ENCODE data around the gene LRRIQ4.

Gene LRRIQ4

GRCh38 chr3:169809230-169809795 lies 3.4 kb upstream of the LRRIQ4 start:
- in situ Hi-C loops (cut with MboI; ENCODE audit: low sequenced_read_pairs), result no loop called here

GRCh38 chr3:169811631-169812331 lies 889 bp upstream of the LRRIQ4 start:
- in situ Hi-C loops (cut with MboI; ENCODE audit: low sequenced_read_pairs), result no loop called here

- in situ Hi-C loops (cut with MboI; ENCODE audit: low sequenced_read_pairs), result no loop called here
Observed at GRCh38 chr3:169813278-169813677, 608 bp downstream of the LRRIQ4 start.

GRCh38 chr3:169813757-169814517 lies 1.3 kb downstream of the LRRIQ4 start:
- in situ Hi-C loops (cut with MboI; ENCODE audit: low sequenced_read_pairs), result no loop called here

DNA sequence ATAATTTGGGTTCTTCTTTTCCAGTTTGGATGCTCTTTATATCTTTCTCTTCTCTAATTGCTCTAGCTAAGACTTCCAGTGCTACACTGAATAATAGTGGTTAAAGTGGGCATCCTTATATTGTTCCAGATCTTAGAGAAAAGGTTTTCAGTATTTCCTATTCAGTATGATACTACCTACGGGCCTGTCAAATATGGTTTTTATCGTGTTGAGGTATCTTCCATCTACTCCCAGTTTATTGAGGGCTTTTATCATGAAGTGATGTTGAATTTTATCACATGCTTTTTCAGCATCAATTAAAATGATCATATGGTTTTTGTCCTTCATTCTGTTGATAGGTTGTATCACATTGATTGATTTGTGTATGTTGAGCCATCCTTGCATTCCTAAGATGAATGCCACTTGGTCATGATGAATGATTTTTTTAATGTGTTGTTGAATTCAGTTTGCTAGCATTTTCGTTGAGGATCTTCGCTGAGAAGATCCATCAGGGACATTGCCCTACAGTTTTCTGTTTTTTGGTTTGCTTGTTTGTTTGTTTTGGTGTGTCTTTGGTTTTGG lies 3.0 kb downstream of the LRRIQ4 start:
- in situ Hi-C loops (cut with MboI; ENCODE audit: low sequenced_read_pairs), result no loop called here

- in situ Hi-C loops (cut with MboI; ENCODE audit: low sequenced_read_pairs), result no loop called here
Observed at GRCh38 chr3:169818316-169818715, 5.6 kb downstream of the LRRIQ4 start.

GRCh38 chr3:169822091-169822490 lies 9.4 kb downstream of the LRRIQ4 start:
- in situ Hi-C loops (cut with MboI; ENCODE audit: low sequenced_read_pairs), result no loop called here

DNA sequence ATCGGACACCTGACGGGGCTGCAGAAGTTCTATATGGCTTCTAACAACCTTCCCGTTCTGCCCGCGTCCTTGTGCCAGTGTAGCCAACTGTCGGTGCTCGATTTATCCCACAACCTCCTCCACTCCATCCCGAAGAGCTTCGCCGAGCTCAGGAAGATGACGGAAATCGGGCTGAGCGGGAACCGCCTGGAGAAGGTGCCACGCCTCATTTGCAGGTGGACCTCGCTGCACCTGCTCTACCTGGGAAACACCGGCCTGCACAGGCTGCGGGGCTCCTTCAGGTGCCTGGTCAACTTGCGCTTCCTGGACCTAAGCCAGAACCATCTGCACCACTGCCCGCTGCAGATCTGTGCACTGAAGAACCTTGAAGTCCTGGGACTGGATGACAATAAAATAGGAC lies 9.9 kb downstream of the LRRIQ4 start:
- in situ Hi-C loops (cut with MboI; ENCODE audit: low sequenced_read_pairs), result no loop called here

DNA sequence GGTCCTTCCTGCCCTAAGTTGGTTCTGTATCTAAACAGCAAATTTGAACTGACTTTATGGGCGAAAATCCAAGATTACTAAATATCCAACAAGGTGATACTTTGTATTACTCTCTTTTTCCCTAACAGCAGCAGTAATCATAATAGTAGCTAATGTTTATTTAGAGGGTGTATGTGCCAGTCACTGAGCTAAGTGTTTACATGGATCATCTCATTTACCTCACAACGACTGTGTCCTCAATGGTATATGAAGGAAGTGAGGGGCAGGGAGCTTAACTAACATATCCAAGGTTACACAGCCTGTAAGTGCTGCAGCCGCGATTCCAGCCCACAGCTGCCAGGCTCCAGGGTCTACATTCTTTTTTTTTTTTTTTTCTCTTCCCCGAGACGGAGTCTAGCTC lies 10.3 kb downstream of the LRRIQ4 start:
- in situ Hi-C loops (cut with MboI; ENCODE audit: low sequenced_read_pairs), result no loop called here

DNA sequence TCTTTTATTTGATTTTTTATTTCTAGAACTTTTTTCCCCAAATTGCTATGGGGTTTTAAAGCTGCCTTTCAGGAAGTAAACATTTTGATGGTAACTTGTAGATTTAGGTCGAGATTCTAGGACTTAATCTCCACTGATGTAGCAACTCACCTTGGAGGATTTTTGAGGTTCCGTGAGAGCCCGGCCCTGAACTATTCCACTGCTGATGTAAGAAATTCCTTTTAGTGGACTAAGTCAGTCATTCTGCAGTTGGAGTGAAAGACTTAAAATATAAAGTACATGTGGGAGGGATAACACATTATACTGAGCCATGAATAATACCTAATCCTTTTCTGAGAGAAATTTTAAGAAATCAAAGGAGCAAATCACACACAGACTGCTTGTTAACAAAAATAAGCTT lies 12.6 kb downstream of the LRRIQ4 start:
- in situ Hi-C loops (cut with MboI; ENCODE audit: low sequenced_read_pairs), result no loop called here

DNA sequence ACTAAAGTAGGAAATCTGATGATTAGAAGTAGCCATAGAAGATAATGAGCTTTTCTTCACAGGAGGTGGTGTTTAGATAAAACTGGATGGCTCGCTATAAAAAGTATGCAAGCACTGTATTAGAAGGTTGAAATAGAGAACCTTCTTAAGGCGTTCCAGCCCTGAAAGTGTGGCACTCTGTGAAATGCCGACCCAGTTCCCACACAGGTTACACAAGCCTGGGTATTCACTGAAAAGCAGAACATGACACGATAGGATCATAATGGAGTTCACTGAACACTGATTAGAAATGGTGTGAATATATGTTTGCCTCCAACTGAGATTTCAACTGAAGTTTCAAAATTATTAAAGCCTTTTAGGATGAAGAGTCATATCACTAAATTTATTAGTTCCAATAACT lies 15.0 kb downstream of the LRRIQ4 start:
- in situ Hi-C loops (cut with MboI; ENCODE audit: low sequenced_read_pairs), result no loop called here

DNA sequence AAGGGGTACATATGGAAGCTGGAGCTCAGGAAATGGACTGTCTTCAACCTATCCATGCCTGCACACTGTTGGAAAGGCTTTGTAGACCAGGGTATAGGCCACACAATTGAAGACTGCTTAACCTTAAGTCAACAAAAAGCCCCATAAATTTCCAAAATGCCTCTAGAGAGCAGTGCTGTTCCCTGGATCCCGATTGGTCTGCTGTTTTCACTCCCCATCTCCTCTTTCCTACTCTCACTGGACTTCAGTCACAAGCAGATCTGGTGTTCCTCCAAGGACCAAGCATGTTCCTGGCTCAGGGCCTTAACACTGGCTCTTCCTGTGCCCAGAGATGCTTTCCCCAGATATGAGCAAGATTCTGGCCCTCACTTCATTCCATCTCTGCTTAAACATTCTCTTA lies 22.9 kb downstream of the LRRIQ4 start:
- in situ Hi-C loops (cut with MboI; ENCODE audit: low sequenced_read_pairs), result no loop called here

DNA sequence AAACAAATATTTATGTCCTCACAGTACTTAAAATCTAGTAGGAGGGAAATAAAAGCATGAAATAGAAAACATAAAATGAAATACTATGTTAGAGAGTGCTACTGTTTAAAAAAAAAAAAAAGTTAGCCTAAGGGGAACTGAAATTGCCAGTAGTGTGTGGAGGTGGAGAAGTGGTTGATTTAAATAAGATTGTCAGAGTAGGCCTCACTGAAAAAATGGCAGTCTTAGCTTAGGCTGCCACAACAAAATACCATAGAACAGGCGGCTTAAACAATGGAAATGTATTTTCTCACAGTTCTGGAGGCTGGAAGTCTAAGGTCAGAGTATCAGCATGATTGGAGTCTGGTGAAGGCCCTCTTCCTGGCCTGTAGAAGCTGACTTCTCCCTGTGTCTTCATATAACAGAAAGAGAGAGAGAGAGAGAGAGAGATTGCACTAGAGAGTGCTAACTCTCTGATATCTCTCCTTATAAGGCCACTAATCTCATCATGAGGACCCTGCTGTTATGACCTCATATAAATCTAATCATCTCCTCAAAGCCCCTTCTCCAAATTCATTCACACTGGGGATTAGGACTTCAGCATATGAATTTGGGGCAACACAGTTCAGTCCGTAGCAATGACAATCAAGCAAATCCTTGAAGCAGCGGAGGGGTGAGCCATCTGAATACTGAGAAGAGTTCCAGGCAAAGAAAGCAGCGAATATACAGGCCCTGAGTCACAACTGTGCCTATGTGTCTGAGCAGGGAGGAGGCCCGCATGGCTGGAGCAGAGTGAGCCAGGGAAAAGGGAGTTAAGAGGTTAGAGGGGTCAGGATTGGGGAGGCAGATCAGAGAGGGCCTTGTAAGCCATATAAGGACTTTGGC lies 23.6 kb downstream of the LRRIQ4 start:
- in situ Hi-C loops (cut with MboI; ENCODE audit: low sequenced_read_pairs), result no loop called here

DNA sequence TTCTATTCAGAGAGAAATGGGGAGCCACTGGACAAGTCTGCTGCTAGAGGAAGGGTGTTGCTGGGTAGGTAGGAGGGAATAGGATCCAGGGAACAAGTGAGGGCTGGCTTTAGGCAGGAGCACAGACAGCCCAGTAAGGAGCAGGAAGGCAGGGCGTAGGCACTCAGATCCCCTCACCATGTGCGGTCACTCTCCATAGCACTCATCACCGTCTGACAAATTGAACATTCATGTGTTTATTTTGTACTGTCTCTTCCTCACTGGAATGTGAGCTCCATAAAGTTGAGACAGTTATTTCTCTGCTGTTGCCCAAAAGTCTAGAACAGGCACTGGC lies 24.2 kb downstream of the LRRIQ4 start:
- in situ Hi-C loops (cut with MboI; ENCODE audit: low sequenced_read_pairs), result no loop called here

DNA sequence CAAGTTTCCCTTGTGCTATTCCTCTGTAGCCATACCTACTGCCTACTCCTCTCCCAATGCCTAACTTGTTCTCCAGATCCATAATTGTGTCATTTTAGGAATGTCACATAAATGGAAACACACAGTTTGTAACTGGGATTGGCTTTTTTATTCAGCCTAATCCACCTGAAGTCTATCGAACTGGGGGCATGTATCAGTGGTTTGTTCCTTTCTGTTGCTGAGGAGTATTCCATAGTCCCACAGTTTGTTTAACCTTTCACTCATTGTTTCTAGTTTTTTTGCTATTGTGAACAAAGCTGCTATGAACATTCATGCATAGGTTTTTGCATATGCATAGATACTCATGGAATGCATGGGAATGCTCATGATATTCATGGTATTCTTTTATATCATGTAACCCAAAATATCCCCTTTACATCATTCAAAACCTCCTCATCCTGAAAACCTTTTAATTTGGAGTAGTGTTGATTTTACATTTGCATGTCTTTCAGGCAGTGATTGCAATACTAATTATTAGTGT lies 25.9 kb downstream of the LRRIQ4 start:
- in situ Hi-C loops (cut with MboI; ENCODE audit: low sequenced_read_pairs), result no loop called here

GRCh38 chr3:169841171-169841570 lies 28.5 kb downstream of the LRRIQ4 start:
- in situ Hi-C loops (cut with MboI; ENCODE audit: low sequenced_read_pairs), result no loop called here

GRCh38 chr3:169842960-169843359 lies 30.3 kb downstream of the LRRIQ4 start:
- in situ Hi-C loops (cut with MboI; ENCODE audit: low sequenced_read_pairs), result no loop called here

DNA sequence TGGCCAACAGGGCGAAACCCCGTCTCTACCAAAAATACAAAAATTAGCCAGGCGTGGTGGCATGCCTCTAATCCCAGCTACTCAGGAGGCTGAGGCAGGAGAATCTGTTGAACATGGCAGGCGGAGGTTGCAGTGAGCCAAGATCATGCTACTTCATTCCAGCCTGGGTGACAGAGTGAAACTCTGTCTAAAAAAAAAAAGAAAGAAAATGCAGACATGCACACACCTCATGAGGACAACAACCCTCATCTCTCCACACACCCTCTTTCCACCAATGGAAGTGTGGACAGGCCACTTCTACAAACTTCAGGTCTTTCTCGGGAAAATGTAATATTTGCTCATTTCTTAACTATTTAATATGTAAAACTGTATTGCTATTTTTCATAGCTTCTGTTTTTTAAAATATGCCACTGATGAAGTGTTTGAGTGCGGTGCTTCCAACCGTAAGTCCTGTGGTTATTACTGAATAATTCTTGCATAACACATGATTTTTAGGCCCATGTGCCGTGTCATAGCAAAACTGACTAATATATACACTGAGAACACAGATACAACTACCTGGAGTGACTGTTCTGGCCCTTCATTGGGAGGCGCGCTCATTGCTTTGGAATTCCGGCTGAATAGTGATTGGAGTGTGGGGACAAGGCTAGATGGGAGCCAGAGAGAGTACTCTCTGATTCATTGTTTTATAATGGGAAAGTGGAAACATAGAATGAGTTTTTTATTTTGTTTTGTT lies 34.0 kb downstream of the LRRIQ4 start:
- in situ Hi-C loops (cut with MboI; ENCODE audit: low sequenced_read_pairs), result no loop called here

GRCh38 chr3:169847896-169848295 lies 35.2 kb downstream of the LRRIQ4 start:
- in situ Hi-C loops (cut with MboI; ENCODE audit: low sequenced_read_pairs), result no loop called here

GRCh38 chr3:169848741-169849140 lies 36.1 kb downstream of the LRRIQ4 start:
- in situ Hi-C loops (cut with MboI; ENCODE audit: low sequenced_read_pairs), result no loop called here

Data from HL-60/S4 (cell line).